Astrocyte of the spinal cord (primary cell): ENCODE measurements around the gene CEP152.
A peak's percentile ranks its signal among the peaks of the same experiment; 100 is the strongest.
"Not testable (repeated sequence)": the region's sequence is repeated elsewhere in the genome, so short reads cannot be mapped to it uniquely, and the experiment has no call there.

Experiments
- DNase-seq: peaks from one replicate; pipeline ENCODE4 v3.0.0; 2011; ENCODE audit warnings: low read depth, low spot score
- H3K4me3 ChIP-seq: 2 replicates; pipeline ENCODE4 v1.5.1; 2011; ENCODE audit warnings: low read depth, mild to moderate bottlenecking, low read length, moderate library complexity
- in situ Hi-C: cut with HindIII; loops from 2 replicates; pipeline ENCODE4 v1.10.0; 2017; ENCODE audit warnings: low sequenced_read_pairs
- TF ChIP-seq, protein P1 (sequence below): IDR thresholded peaks from 2 replicates; pipeline ENCODE4 v1.5.1; 2012; ENCODE audit warnings: low read depth, mild to moderate bottlenecking, low read length, inconsistent platforms

CEP152 gene

DNA sequence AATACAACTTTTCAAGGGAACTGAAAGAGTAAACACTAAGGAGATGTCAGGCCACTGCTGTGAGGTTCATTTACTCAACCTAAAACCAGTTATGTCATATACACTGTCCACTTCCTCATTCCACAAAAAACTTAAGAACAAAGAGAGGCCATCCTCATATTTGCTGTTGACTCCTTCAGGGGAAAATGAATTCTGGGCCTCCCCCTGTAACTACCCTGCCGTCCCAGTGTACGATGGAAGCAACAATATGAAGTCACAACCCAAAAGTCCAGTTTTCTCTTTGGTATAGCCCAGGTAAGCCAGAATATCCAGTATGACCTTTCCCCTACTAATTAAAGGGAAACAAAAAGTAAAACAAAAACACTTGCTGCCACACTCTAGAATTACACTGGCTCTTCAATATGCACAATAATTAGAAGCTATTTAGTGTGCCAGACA lies 16.2 kb downstream of the CEP152 start:
- in situ Hi-C loops: no loop called here
- no peak overlapping the region for H3K4me3 ChIP-seq
- TF ChIP-seq, protein P1, sequence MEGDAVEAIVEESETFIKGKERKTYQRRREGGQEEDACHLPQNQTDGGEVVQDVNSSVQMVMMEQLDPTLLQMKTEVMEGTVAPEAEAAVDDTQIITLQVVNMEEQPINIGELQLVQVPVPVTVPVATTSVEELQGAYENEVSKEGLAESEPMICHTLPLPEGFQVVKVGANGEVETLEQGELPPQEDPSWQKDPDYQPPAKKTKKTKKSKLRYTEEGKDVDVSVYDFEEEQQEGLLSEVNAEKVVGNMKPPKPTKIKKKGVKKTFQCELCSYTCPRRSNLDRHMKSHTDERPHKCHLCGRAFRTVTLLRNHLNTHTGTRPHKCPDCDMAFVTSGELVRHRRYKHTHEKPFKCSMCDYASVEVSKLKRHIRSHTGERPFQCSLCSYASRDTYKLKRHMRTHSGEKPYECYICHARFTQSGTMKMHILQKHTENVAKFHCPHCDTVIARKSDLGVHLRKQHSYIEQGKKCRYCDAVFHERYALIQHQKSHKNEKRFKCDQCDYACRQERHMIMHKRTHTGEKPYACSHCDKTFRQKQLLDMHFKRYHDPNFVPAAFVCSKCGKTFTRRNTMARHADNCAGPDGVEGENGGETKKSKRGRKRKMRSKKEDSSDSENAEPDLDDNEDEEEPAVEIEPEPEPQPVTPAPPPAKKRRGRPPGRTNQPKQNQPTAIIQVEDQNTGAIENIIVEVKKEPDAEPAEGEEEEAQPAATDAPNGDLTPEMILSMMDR: no peak
- DNase-seq: peak; percentile 49

DNA sequence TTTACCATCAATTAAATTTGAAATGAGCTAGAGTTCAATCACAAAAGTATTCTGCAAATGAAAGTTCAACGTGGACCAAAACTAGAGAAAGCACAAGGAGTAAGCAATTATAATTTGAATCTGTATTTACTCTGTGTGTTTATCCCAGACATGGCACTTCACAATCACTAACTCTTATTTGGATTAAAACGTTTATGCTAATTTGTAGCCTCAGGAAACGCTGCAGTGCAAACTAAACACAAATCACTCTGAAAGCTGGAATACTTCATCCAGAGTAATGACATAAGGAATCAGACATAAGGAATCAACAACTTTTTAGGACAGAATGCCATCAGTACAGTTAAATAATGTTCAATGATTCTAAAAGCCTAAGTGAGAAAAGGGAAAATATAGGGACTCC lies 18.5 kb downstream of the CEP152 start:
- no peak overlapping the region for H3K4me3 ChIP-seq
- TF ChIP-seq, protein P1: no peak
- DNase-seq: no peak
- in situ Hi-C loops: no loop called here

DNA sequence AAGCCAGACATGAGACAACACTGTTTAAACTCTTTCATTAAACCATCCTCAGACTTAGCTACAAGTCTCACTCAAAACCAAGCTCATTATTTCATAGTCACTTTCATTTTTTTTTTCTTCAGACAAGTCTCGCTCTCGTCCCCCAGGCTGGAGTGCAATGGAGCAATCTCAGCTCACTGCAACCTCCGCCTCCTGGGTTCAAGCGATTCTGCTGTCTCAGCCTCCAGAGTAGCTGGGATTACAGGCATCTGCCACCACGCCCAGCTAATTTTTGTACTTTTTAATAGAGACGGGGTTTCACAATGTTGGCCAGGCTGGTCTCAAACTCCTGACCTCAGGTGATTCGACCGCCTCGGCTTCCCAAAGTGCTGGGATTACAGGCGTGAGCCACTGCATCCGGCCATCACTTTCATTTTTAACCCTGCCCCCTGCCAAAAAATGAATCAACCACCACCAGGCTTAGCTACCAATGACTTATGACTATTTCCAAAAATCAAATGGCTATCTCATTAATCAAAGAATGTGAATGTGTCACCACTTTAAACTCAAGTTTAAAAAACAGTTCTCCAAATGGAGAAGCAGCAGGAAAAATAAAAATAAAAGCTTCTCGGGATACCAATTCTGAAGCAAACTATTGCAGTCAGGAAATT lies 20.3 kb downstream of the CEP152 start:
- in situ Hi-C loops, H3K4me3 ChIP-seq, DNase-seq: not testable (repeated sequence)

DNA sequence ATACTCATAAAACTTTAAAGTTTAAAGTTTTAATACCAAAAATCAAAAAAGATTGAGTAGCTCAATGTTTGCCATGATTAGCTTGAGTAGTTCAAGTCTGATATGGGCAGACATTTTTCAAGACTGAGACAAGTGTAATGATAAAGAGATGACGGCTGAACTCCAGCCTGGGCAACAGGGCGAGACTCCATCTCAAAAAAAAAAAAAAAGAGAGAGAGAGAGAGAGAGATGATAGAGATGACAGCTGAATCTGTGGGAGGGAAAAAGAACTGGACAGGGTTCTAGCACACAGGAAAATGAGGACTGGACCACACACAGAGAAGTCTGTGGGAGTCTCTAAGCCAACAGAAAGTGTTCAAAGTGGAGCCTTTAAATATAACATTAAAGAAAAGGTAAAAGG lies 25.2 kb downstream of the CEP152 start:
- in situ Hi-C loops: no loop called here
- TF ChIP-seq, protein P1: no peak
- H3K4me3 ChIP-seq: no peak overlapping the region
- no peak for DNase-seq

DNA sequence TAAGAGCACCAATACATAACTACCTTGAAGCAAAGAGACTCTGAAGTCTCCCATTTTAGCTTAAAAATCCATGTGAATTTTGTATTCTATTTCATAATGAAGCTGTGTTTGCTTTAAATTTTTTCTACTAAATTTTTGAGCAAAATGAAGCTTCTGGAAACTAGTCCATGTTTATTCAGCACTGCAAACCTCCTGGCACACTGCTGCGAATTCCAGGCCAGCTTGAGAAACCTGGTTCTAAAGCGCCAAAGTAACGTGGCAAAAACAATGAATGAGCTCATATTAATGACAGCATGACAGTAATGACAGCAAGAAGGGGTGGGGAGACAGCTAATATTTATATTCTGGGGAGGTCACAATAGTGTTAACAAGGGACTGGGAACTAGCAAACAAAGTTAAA lies 25.7 kb downstream of the CEP152 start:
- in situ Hi-C loops: no loop called here
- TF ChIP-seq, protein P1: no peak
- DNase-seq: no peak
- H3K4me3 ChIP-seq: no peak overlapping the region

DNA sequence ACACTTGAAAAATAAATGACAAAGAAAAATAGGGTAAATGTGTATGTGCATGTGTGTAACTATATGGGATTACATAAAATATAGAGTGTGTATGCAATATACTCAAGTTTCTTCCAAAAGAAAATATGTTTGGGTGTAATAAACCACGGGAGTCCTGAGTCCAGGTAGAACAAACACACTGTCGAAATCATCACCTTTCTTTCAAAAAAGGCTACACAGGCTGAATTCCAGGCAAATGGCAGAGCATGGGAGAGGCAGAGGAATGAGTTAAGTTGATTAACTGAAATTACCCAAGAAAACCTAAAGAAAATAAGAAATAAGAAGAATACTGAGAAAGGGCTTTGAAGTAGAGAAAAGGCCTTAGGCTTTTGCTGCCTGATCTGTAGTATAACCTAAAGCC lies 26.1 kb downstream of the CEP152 start:
- TF ChIP-seq, protein P1: no peak

DNA sequence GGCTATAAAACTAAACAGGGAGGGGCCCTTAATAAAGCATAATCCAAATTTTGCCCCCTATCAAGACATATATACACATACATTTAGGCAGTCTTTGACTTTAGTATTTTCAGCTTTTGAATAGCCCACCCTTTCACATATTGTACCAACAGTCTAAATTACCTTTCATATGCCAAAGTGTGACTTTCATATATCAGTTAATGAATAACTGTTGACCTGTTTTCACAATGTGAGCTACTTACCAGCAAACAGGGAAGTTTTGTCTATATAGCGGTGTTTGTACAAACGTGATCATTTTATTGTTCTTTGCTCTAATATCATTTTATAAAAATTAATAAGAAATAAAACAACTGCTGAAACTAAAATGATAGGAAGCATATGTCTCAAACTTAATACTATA lies 28.0 kb downstream of the CEP152 start:
- TF ChIP-seq, protein P1: no peak
- no peak for DNase-seq
- in situ Hi-C loops: no loop called here
- no peak overlapping the region for H3K4me3 ChIP-seq

More for the DNA sequence above, 26.1 kb downstream of the CEP152 start:
- in situ Hi-C loops: no loop called here
- no peak for DNase-seq
- H3K4me3 ChIP-seq: no peak overlapping the region
